ENCODE data around the gene PER3. TPM values are rescaled to one million over a fixed set of nuclear protein-coding genes. Genes with fewer than 3 reads are reported as not detected.

The PER3 gene
- total and polyA plus RNA-seq, 2 donors (not counting 1 experiment from before 2014, with no cell fraction given): 16.6 to 18.8 TPM

DNA sequence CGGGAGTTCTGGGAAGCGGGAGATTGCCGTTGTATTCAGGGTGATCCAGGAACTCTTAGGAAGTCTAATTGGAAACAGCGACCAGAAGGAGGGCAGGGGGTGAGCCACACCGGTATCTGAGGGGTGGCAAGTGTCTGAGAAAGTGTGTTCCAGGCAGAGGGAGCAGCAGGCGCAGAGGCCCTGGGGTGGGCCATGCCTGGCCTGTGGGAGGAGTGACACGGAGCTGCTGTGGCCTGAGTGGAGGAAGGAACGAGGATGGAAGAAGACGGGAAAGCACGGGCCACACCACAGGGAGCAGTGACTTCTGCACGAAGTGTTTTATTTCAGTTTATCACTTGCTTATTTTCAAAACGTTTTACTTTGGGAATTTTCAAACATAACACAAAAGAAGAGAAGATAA lies 11.3 kb downstream of the PER3 start:
- H3K4me3 ChIP-seq (replicated peaks in 1 of 4; ENCODE audit: control extremely low read depth in 1 of 4, insufficient read depth in 1 of 4, low read depth in 3 of 4, low read length in 4 of 4): no peak overlapping the region
- TF ChIP-seq CTCF (conservative IDR thresholded peaks at IDR 0.05 in 1 of 2, IDR thresholded peaks at IDR 0.05 in 1 of 2; ENCODE audit: low read depth in 1 of 2, low read length in 2 of 2) (no peak), EZH2 (IDR thresholded peaks at IDR 0.05; ENCODE audit: low read length, missing control alignments) (no peak)
- no peak overlapping the region for H2AFZ ChIP-seq (ENCODE audit: low read length)
- no peak overlapping the region for H3K27ac ChIP-seq (ENCODE audit: insufficient read depth, low read length)
- no peaks in the 10 kb centered on the region for H4K20me1 ChIP-seq (ENCODE audit: control insufficient read depth, extremely low read depth, insufficient read depth, low read length)
- H3K36me3 ChIP-seq (ENCODE audit: control insufficient read depth, insufficient read depth, low read length): peaks cover 4% of the 10 kb centered on the region
- no peak overlapping the region for H3K9ac ChIP-seq (ENCODE audit: insufficient read depth, low read length)
- no peak for DNase-seq (ENCODE audit: low read depth in 2 of 2)
- H3K27me3 ChIP-seq (ENCODE audit: control insufficient read depth, insufficient read depth, low read length): no peaks in the 10 kb centered on the region
- H3K9me3 ChIP-seq (ENCODE audit: control insufficient read depth, insufficient read depth, low read depth, low read length): no peaks in the 10 kb centered on the region
- no peak overlapping the region for H3K4me2 ChIP-seq (ENCODE audit: extremely low read depth, insufficient read depth, low read length)
- no peaks in the 10 kb centered on the region for H3K4me1 ChIP-seq (ENCODE audit: control insufficient read depth, extremely low read depth, insufficient read depth, low read length)
- no peaks in the 10 kb centered on the region for H3K79me2 ChIP-seq (ENCODE audit: control insufficient read depth, insufficient read depth, low read length)

GRCh38 chr1:7805460-7805859 lies 21.4 kb downstream of the PER3 start:
- H3K27ac ChIP-seq (ENCODE audit: insufficient read depth, low read length): no peak overlapping the region
- H3K4me3 ChIP-seq (replicated peaks in 1 of 4; ENCODE audit: control extremely low read depth in 1 of 4, insufficient read depth in 1 of 4, low read depth in 3 of 4, low read length in 4 of 4): no peak overlapping the region
- H3K36me3 ChIP-seq (ENCODE audit: control insufficient read depth, insufficient read depth, low read length): peaks cover 2% of the 10 kb centered on the region
- H3K79me2 ChIP-seq (ENCODE audit: control insufficient read depth, insufficient read depth, low read length): no peaks in the 10 kb centered on the region
- TF ChIP-seq EZH2 (IDR thresholded peaks at IDR 0.05; ENCODE audit: low read length, missing control alignments) (no peak), CTCF (conservative IDR thresholded peaks at IDR 0.05 in 1 of 2, IDR thresholded peaks at IDR 0.05 in 1 of 2; ENCODE audit: low read depth in 1 of 2, low read length in 2 of 2) (no peak)
- no peak overlapping the region for H3K9ac ChIP-seq (ENCODE audit: insufficient read depth, low read length)
- no peaks in the 10 kb centered on the region for H4K20me1 ChIP-seq (ENCODE audit: control insufficient read depth, extremely low read depth, insufficient read depth, low read length)
- no peaks in the 10 kb centered on the region for H3K27me3 ChIP-seq (ENCODE audit: control insufficient read depth, insufficient read depth, low read length)
- DNase-seq (ENCODE audit: low read depth in 2 of 2): no peak
- no peaks in the 10 kb centered on the region for H3K9me3 ChIP-seq (ENCODE audit: control insufficient read depth, insufficient read depth, low read depth, low read length)
- H3K4me2 ChIP-seq (ENCODE audit: extremely low read depth, insufficient read depth, low read length): no peak overlapping the region
- H3K4me1 ChIP-seq (ENCODE audit: control insufficient read depth, extremely low read depth, insufficient read depth, low read length): peaks cover 2% of the 10 kb centered on the region
- H2AFZ ChIP-seq (ENCODE audit: low read length): no peak overlapping the region

DNA sequence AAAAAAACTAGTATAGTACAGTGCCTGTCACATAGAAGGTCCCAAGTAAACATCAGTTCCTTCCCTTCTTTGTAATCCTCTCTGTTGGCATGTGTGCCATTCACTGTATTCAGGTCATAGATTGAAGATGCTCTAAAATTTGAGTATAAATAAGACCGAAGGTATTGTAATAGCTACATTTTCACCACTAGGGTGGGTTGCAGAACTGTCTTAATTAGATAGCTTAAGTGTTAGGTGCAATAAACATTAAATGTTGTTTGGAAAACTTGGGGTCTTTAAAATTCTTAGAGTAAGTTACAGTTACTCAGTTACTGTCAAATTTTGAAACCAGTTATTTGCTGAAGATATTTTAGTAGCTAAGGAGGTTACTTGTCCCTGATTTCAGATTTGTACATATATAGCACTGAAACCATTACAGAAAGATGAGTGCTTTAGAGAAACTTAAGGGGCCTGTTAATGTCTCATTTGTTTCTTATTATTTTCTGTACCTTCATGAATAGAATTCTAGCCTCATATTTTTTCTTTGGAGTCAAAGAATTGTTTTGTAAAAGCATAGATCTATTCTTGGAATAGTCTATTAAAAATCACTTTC lies 24.3 kb downstream of the PER3 start:
- DNase-seq (ENCODE audit: low read depth in 2 of 2): peak; percentile 42 to 74
- Histone ChIP-seq H4K20me1 (ENCODE audit: control insufficient read depth, extremely low read depth, insufficient read depth, low read length) (no peaks in the 10 kb centered on the region), H3K9me3 (ENCODE audit: control insufficient read depth, insufficient read depth, low read depth, low read length) (no peaks in the 10 kb centered on the region), H2AFZ (ENCODE audit: low read length) (no peak overlapping the region), H3K4me1 (ENCODE audit: control insufficient read depth, extremely low read depth, insufficient read depth, low read length) (peaks cover 2% of the 10 kb centered on the region), H3K36me3 (ENCODE audit: control insufficient read depth, insufficient read depth, low read length) (peaks cover 4% of the 10 kb centered on the region), H3K79me2 (ENCODE audit: control insufficient read depth, insufficient read depth, low read length) (no peaks in the 10 kb centered on the region), H3K4me2 (ENCODE audit: extremely low read depth, insufficient read depth, low read length) (no peak overlapping the region), H3K9ac (ENCODE audit: insufficient read depth, low read length) (no peak overlapping the region), H3K27me3 (ENCODE audit: control insufficient read depth, insufficient read depth, low read length) (no peaks in the 10 kb centered on the region), H3K27ac (ENCODE audit: insufficient read depth, low read length) (no peak overlapping the region), H3K4me3 (replicated peaks in 1 of 4; ENCODE audit: control extremely low read depth in 1 of 4, insufficient read depth in 1 of 4, low read depth in 3 of 4, low read length in 4 of 4) (no peak overlapping the region)
- peak; percentile 31 to 52 for TF ChIP-seq CTCF (conservative IDR thresholded peaks at IDR 0.05 in 1 of 2, IDR thresholded peaks at IDR 0.05 in 1 of 2; ENCODE audit: low read depth in 1 of 2, low read length in 2 of 2)
- TF ChIP-seq EZH2 (IDR thresholded peaks at IDR 0.05; ENCODE audit: low read length, missing control alignments): no peak

Measured in fibroblast of lung (primary cell).